ENCODE data around the gene CFAP299.
"Not testable (repeated sequence)": the region's sequence is repeated elsewhere in the genome, so short reads cannot be mapped to it uniquely, and the experiment has no call there.

The CFAP299 gene

GRCh38 chr4:80726471-80726870, 390.9 kb downstream of the CFAP299 start:
- DNase-seq (ENCODE audit: low read depth), result no peak

GRCh38 chr4:80730158-80730557, 394.6 kb downstream of the CFAP299 start:
- no peak for DNase-seq (ENCODE audit: low read depth)

- DNase-seq (ENCODE audit: low read depth), result no peak
Observed at GRCh38 chr4:80731436-80731835, 395.9 kb downstream of the CFAP299 start.

GRCh38 chr4:80732010-80732409, 396.5 kb downstream of the CFAP299 start:
- DNase-seq (ENCODE audit: low read depth), result no peak

GRCh38 chr4:80740375-80740774, 404.8 kb downstream of the CFAP299 start:
- no peak for DNase-seq (ENCODE audit: low read depth)

GRCh38 chr4:80749558-80749957, 414.0 kb downstream of the CFAP299 start:
- not testable (repeated sequence) for DNase-seq (ENCODE audit: low read depth)

GRCh38 chr4:80751200-80751599, 415.7 kb downstream of the CFAP299 start:
- DNase-seq (ENCODE audit: low read depth), result no peak

- no peak for DNase-seq (ENCODE audit: low read depth)
Observed at GRCh38 chr4:80767944-80768343, 432.4 kb downstream of the CFAP299 start.

GRCh38 chr4:80776168-80776567, 440.6 kb downstream of the CFAP299 start:
- DNase-seq (ENCODE audit: low read depth), result no peak

- DNase-seq (ENCODE audit: low read depth), result no peak
Observed at GRCh38 chr4:80781431-80781830, 445.9 kb downstream of the CFAP299 start.

GRCh38 chr4:80787306-80787705, 451.8 kb downstream of the CFAP299 start:
- no peak for DNase-seq (ENCODE audit: low read depth)

- DNase-seq (ENCODE audit: low read depth), result peak; percentile 4
Observed at GRCh38 chr4:80788798-80789197, 453.3 kb downstream of the CFAP299 start.

- no peak for DNase-seq (ENCODE audit: low read depth)
Observed at GRCh38 chr4:80790152-80790551, 454.6 kb downstream of the CFAP299 start.

- not testable (repeated sequence) for DNase-seq (ENCODE audit: low read depth)
Observed at GRCh38 chr4:80793660-80794059, 458.1 kb downstream of the CFAP299 start.

GRCh38 chr4:80798082-80798481, 462.6 kb downstream of the CFAP299 start:
- no peak for DNase-seq (ENCODE audit: low read depth)

GRCh38 chr4:80800719-80801118, 465.2 kb downstream of the CFAP299 start:
- DNase-seq (ENCODE audit: low read depth), result not testable (repeated sequence)

GRCh38 chr4:80803337-80803736, 467.8 kb downstream of the CFAP299 start:
- DNase-seq (ENCODE audit: low read depth), result no peak

GRCh38 chr4:80806472-80806871, 470.9 kb downstream of the CFAP299 start:
- DNase-seq (ENCODE audit: low read depth), result no peak

- no peak for DNase-seq (ENCODE audit: low read depth)
Observed at GRCh38 chr4:80809039-80809729, 473.7 kb downstream of the CFAP299 start.

- no peak for DNase-seq (ENCODE audit: low read depth)
Observed at GRCh38 chr4:80811406-80811805, 475.9 kb downstream of the CFAP299 start.

- DNase-seq (ENCODE audit: low read depth), result no peak
Observed at GRCh38 chr4:80812145-80812544, 476.6 kb downstream of the CFAP299 start.

GRCh38 chr4:80814266-80814665, 478.7 kb downstream of the CFAP299 start:
- DNase-seq (ENCODE audit: low read depth), result no peak

- DNase-seq (ENCODE audit: low read depth), result no peak
Observed at GRCh38 chr4:80831383-80832361, 496.1 kb downstream of the CFAP299 start.

Data from fibroblast of gingiva (primary cell).